GM19099 (cell line): ENCODE results near the gene RPS4Y2.

Experiments
- POLR2A ChIP-seq: IDR thresholded peaks from 3 replicates; pipeline ENCODE4 v1.6.1; 2011; ENCODE audit warnings: low read depth; ENCODE audit not compliant: insufficient read length; ENCODE audit errors: extremely low read depth

Gene RPS4Y2

GRCh38 chrY:20802659-20803058, 46.8 kb downstream of the RPS4Y2 start:
- TF ChIP-seq POLR2A, result no peak

- no peak for TF ChIP-seq POLR2A
These were observed 50.3 kb downstream of the RPS4Y2 start for GRCh38 chrY:20806243-20806642.

GRCh38 chrY:20813459-20813858, 57.6 kb downstream of the RPS4Y2 start:
- TF ChIP-seq POLR2A, result no peak

GRCh38 chrY:20814794-20815193, 58.9 kb downstream of the RPS4Y2 start:
- TF ChIP-seq POLR2A, result no peak

- no peak for TF ChIP-seq POLR2A
These were observed 61.2 kb downstream of the RPS4Y2 start for GRCh38 chrY:20817067-20817466.
